Dermis blood vessel endothelial cell (primary cell): Measurements from ENCODE around the gene CLIC4. TPM values are rescaled to one million over a fixed set of nuclear protein-coding genes. Genes with fewer than 3 reads are reported as not detected.
"Not testable (repeated sequence)": the region's sequence is repeated elsewhere in the genome, so short reads cannot be mapped to it uniquely, and the experiment has no call there.

Experiments
- DNase-seq: peaks from one replicate; pipeline ENCODE4 v3.0.0; 2010
- total RNA-seq: library from RNA; depleted of rRNA; stranded (reverse); fragments of >200 nt; gene quantifications from 2 replicates; pipeline ENCODE4 v1.2.3, GENCODE V29; 2014

The CLIC4 gene
- total RNA-seq, 1 donor from 2014 or later = 262 TPM

- no peak for DNase-seq
These were observed 30.7 kb downstream of the CLIC4 start for GRCh38 chr1:24775916-24776315.

GRCh38 chr1:24776821-24777220 lies 31.6 kb downstream of the CLIC4 start:
- DNase-seq = peak; percentile 42

- no peak for DNase-seq
These were observed 32.9 kb downstream of the CLIC4 start for GRCh38 chr1:24778141-24778540.

GRCh38 chr1:24779199-24779598 lies 34.0 kb downstream of the CLIC4 start:
- not testable (repeated sequence) for DNase-seq

- DNase-seq = peak; percentile 33
These were observed 34.6 kb downstream of the CLIC4 start for GRCh38 chr1:24779689-24780464.

GRCh38 chr1:24780626-24781025 lies 35.4 kb downstream of the CLIC4 start:
- not testable (repeated sequence) for DNase-seq

- no peak for DNase-seq
These were observed 37.4 kb downstream of the CLIC4 start for GRCh38 chr1:24782689-24783088.

- no peak for DNase-seq
These were observed 38.5 kb downstream of the CLIC4 start for GRCh38 chr1:24783713-24784112.

- DNase-seq = no peak
These were observed 40.9 kb downstream of the CLIC4 start for GRCh38 chr1:24786191-24786590.

GRCh38 chr1:24790490-24790889 lies 45.2 kb downstream of the CLIC4 start:
- DNase-seq = no peak

- DNase-seq = peak; percentile 49
These were observed 48.3 kb downstream of the CLIC4 start for GRCh38 chr1:24793447-24794129.

- not testable (repeated sequence) for DNase-seq
These were observed 48.9 kb downstream of the CLIC4 start for GRCh38 chr1:24794130-24794502.

GRCh38 chr1:24795236-24795635 lies 50.0 kb downstream of the CLIC4 start:
- DNase-seq = peak; percentile 28

GRCh38 chr1:24796524-24796923 lies 51.3 kb downstream of the CLIC4 start:
- DNase-seq = no peak

- not testable (repeated sequence) for DNase-seq
These were observed 54.0 kb downstream of the CLIC4 start for GRCh38 chr1:24799242-24799641.

GRCh38 chr1:24801176-24801575 lies 55.9 kb downstream of the CLIC4 start:
- DNase-seq = no peak

GRCh38 chr1:24803220-24803619 lies 58.0 kb downstream of the CLIC4 start:
- DNase-seq = peak; percentile 62

- DNase-seq = peak; percentile 50
These were observed 58.8 kb downstream of the CLIC4 start for GRCh38 chr1:24803987-24804530.

- DNase-seq = peak; percentile 96
These were observed 60.5 kb downstream of the CLIC4 start for GRCh38 chr1:24805534-24806301.

- no peak for DNase-seq
These were observed 61.3 kb downstream of the CLIC4 start for GRCh38 chr1:24806588-24806987.

- DNase-seq = not testable (repeated sequence)
These were observed 66.2 kb downstream of the CLIC4 start for GRCh38 chr1:24811494-24811893.

- not testable (repeated sequence) for DNase-seq
These were observed 75.0 kb downstream of the CLIC4 start for GRCh38 chr1:24820221-24820620.

- DNase-seq = no peak
These were observed 77.6 kb downstream of the CLIC4 start for GRCh38 chr1:24822887-24823286.
